Small intestine (tissue), 16 donors: ENCODE results near the gene WNK2. TPM values are rescaled to one million over a fixed set of nuclear protein-coding genes. Genes with fewer than 3 reads are reported as not detected.

Experiments used
- DNase-seq, 2 donors: peaks; one replicate each; pipeline versions ENCODE4 v3.0.0 to v3.0.0-alpha.2; 2013
- FAIRE-seq: peaks from 2 replicates; lab custom pipeline; 2012; peaks lifted over from hg19 to GRCh38; lab: Jason Lieb, UNC
- H3K27ac ChIP-seq, 3 donors: one replicate each; pipeline ENCODE4 v1.5.1; 2013; ENCODE audit warnings: low read length in 2 of 3, mild to moderate bottlenecking in 2 of 3, control low read depth in 1 of 3, inconsistent platforms in 1 of 3, low read depth in 1 of 3, moderate library complexity in 1 of 3
- H3K27me3 ChIP-seq, 3 donors: one replicate each; pipeline ENCODE4 v1.6.1; 2013; ENCODE audit warnings: low read length in 3 of 3, inconsistent platforms in 1 of 3; ENCODE audit not compliant: control insufficient read depth in 3 of 3, insufficient read depth in 3 of 3
- H3K36me3 ChIP-seq, 3 donors: one replicate each; pipeline ENCODE4 v1.6.1; 2013; ENCODE audit warnings: low read length in 3 of 3, inconsistent platforms in 1 of 3, low read depth in 1 of 3, mild to moderate bottlenecking in 1 of 3, moderate library complexity in 1 of 3; ENCODE audit not compliant: control insufficient read depth in 3 of 3, insufficient read depth in 2 of 3
- H3K4me1 ChIP-seq, 3 donors: one replicate each; pipeline ENCODE4 v1.6.1; 2013; ENCODE audit warnings: low read length in 2 of 3, inconsistent platforms in 1 of 3, low read depth in 1 of 3, mild to moderate bottlenecking in 1 of 3, moderate library complexity in 1 of 3; ENCODE audit not compliant: control insufficient read depth in 3 of 3, insufficient read depth in 2 of 3
- H3K4me3 ChIP-seq, 3 donors: one replicate each; pipeline ENCODE4 v1.5.1; 2013; ENCODE audit warnings: low read length in 3 of 3, control low read depth in 1 of 3, inconsistent platforms in 1 of 3, low read depth in 1 of 3, mild to moderate bottlenecking in 1 of 3, moderate library complexity in 1 of 3
- H3K9me3 ChIP-seq, 2 donors: one replicate each; pipeline ENCODE4 v1.6.1; 2013; ENCODE audit warnings: low read depth in 1 of 2, low read length in 1 of 2; ENCODE audit not compliant: control insufficient read depth in 2 of 2, insufficient read depth in 1 of 2
- WGBS, 3 donors: extraction: QIAGEN DNeasy Blood & Tissue Kit; methylation state at CpG; one replicate each; pipeline ENCODE4 v1.1.7; 2013; 5-methylcytosine and 5-hydroxymethylcytosine counted together
- long read RNA-seq, 10 donors: transcript quantifications; one replicate each; lab custom pipeline, GENCODE V29; 2026
- polyA plus RNA-seq, 4 donors: library from polyadenylated mRNA; stranded (reverse) in 3 of 4; unstranded in 1 of 4; fragments of 200-250 nt in 3 of 4; fragments of 120-200 nt in 1 of 4; gene quantifications; one replicate each; pipeline versions ENCODE4 v1.2.1 to v1.2.3, GENCODE V29; 2013
- donor health status: healthy with polysubstance abuse.
- donor health status: control.
- donor health status: control.
- donor health status: Bipolar disorder and iron deficiency.
- donor health status: healthy.

WNK2 gene
- 100 to 1,000 TPM in 1 of 4 donors, 10 to 100 TPM in 3; 13.8 to 101 (median 33.8) TPM for polyA plus RNA-seq
- long read RNA-seq, donor 1, transcript WNK2-213 (2 exons, 2,344 nt) = major isoform, 9 of 31 reads
- long read RNA-seq, donor 1, partial matches to known transcripts = 18 of 31 reads
- long read RNA-seq, donor 1, other reads (novel, unspliced or antisense) = 0 of 31 reads
- long read RNA-seq, donor 2, partial matches to known transcripts = 0 of 1 reads
- long read RNA-seq, donor 2, other reads (novel, unspliced or antisense) = 0 of 1 reads
- long read RNA-seq, donor 3, partial matches to known transcripts = 0 of 5 reads
- long read RNA-seq, donor 3, other reads (novel, unspliced or antisense) = 0 of 5 reads
- long read RNA-seq, donor 4 = 0 reads
- long read RNA-seq, donor 5, partial matches to known transcripts = 0 of 2 reads
- long read RNA-seq, donor 5, other reads (novel, unspliced or antisense) = 0 of 2 reads
- long read RNA-seq, donor 6, partial matches to known transcripts = 5 of 6 reads
- long read RNA-seq, donor 6, other reads (novel, unspliced or antisense) = 0 of 6 reads
- long read RNA-seq, donor 7, partial matches to known transcripts = 43 of 55 reads
- long read RNA-seq, donor 7, other reads (novel, unspliced or antisense) = 10 of 55 reads
- long read RNA-seq, donor 8, partial matches to known transcripts = 0 of 1 reads
- long read RNA-seq, donor 8, other reads (novel, unspliced or antisense) = 0 of 1 reads
- long read RNA-seq, donor 9, partial matches to known transcripts = 0 of 1 reads
- long read RNA-seq, donor 9, other reads (novel, unspliced or antisense) = 0 of 1 reads
- long read RNA-seq, donor 10 = 0 reads

GRCh38 chr9:93183663-93184431 lies at the start of gene WNK2:
TSS of gene WNK2 (plus strand) at chr9:93184139. CDS start at chr9:93184930, 791 bp downstream.
- Histone ChIP-seq H3K4me1 (peaks cover 6 to 41% (median 9%) of the 10 kb centered on the region in 3 donors), H3K27me3 (peaks cover 0 to 3% (median 0%) of the 10 kb centered on the region in 3 donors), H3K4me3 (peak within 1 kb of the TSS; percentile 58 to 65 (median 61)), H3K36me3 (peaks cover 0 to 16% (median 0%) of the 10 kb centered on the region in 3 donors), H3K9me3 (no peaks in the 10 kb centered on the region), H3K27ac (no peak within 1 kb of the TSS)
- WGBS, 3 donors = 1 to 3% (median 2%) methylated on average over 39 to 82 of the region's 82 CpGs
- FAIRE-seq (no peak), DNase-seq (peak; percentile 65 to 79)

- peaks cover 3 to 35% (median 7%) of the 10 kb centered on the region in 3 donors for H3K4me1 ChIP-seq
Measured at GRCh38 chr9:93134740-93135444, 49.0 kb upstream of the WNK2 start.

DNA sequence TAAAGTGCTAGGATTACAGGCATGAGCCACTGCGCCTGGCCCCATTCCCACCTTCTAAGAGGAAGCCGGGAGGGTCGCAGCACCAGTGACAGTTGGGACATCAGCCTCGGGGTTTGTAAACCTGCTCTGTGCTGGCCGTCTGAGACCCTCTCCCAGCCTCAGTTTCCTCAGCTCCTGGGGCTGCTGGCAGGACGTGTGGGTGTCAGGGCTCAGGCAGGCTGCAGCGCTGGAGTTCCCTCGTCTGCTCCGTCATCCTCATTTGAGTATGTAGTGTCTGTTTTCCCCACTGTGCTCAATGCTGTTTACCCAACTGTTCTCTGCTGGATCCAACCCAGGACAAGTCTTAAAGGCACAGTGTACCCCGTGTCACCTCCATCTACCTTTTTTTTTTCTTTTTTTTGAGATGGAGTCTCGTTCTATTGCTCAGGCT lies 47.9 kb upstream of the WNK2 start:
- Histone ChIP-seq H3K4me1 (peaks cover 3 to 31% (median 7%) of the 10 kb centered on the region in 3 donors), H3K36me3 (peaks cover 0 to 16% (median 0%) of the 10 kb centered on the region in 3 donors), H3K4me3 (no peak overlapping the region), H3K9me3 (no peaks in the 10 kb centered on the region), H3K27me3 (peaks cover 0 to 3% (median 0%) of the 10 kb centered on the region in 3 donors), H3K27ac (peak overlapping the region in 1 of 3 donors; percentile 66)
- FAIRE-seq (no peak), DNase-seq (no peak)
- 24 to 41% (median 30%) methylated on average over 11 of the region's 11 CpGs for WGBS, 3 donors

More at GRCh38 chr9:93134740-93135444, 49.0 kb upstream of the WNK2 start:
- no peak for DNase-seq
- Histone ChIP-seq H3K36me3 (peaks cover 0 to 28% (median 0%) of the 10 kb centered on the region in 3 donors), H3K9me3 (no peaks in the 10 kb centered on the region), H3K4me3 (peak overlapping the region in 2 of 3 donors; percentile 89 to 92), H3K27me3 (peaks cover 0 to 3% (median 0%) of the 10 kb centered on the region in 3 donors), H3K27ac (peak overlapping the region; percentile 86 to 94 (median 87))
- 58 to 76% (median 64%) methylated on average over 14 of the region's 14 CpGs for WGBS, 3 donors
- FAIRE-seq = no peak

DNA sequence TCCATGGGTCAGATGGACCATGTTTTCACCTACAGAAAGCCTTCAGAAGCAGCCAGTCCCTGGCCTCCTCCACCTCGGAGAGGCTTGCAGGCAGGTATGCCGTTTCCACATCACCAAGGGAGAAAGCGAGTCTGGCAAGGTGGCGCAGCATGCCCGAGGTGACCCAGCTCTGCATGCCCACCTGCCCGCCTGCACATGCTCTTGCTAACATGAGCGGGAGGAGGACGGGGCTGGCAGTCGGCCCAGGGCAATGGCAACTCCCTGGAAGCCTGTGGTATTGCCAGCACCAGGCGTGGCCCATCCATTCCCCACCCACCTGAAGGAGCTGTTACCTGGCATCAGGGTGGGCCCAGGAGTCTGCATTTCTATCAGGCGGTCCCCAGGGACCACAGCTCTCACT lies 46.6 kb upstream of the WNK2 start:
- peaks cover 3 to 18% (median 7%) of the 10 kb centered on the region in 3 donors for H3K4me1 ChIP-seq
- 60 to 83% (median 60%) methylated on average over 7 to 11 of the region's 11 CpGs for WGBS, 3 donors
- H3K4me3 ChIP-seq = no peak overlapping the region
- no peak overlapping the region for H3K27ac ChIP-seq
- DNase-seq (no peak), FAIRE-seq (no peak)
- peaks cover 0 to 3% (median 0%) of the 10 kb centered on the region in 3 donors for H3K27me3 ChIP-seq
- H3K9me3 ChIP-seq = no peaks in the 10 kb centered on the region
- peaks cover 0 to 4% (median 0%) of the 10 kb centered on the region in 3 donors for H3K36me3 ChIP-seq

- Histone ChIP-seq H3K4me1 (peaks cover 0 to 9% (median 1%) of the 10 kb centered on the region in 3 donors), H3K36me3 (no peaks in the 10 kb centered on the region), H3K9me3 (no peaks in the 10 kb centered on the region), H3K27ac (no peak overlapping the region), H3K27me3 (peaks cover 0 to 3% (median 0%) of the 10 kb centered on the region in 3 donors), H3K4me3 (no peak overlapping the region)
- WGBS, 3 donors = 70 to 81% (median 72%) methylated on average over 7 of the region's 7 CpGs
- FAIRE-seq (no peak), DNase-seq (no peak)
Measured at GRCh38 chr9:93138171-93138764, 45.7 kb upstream of the WNK2 start.

GRCh38 chr9:93139365-93140182 lies 44.4 kb upstream of the WNK2 start:
- H3K27ac ChIP-seq = no peak overlapping the region
- H3K4me3 ChIP-seq = no peak overlapping the region
- no peak for FAIRE-seq
- 80 to 86% (median 84%) methylated on average over 16 of the region's 16 CpGs for WGBS, 3 donors
- DNase-seq = no peak
- H3K27me3 ChIP-seq = peaks cover 0 to 3% (median 0%) of the 10 kb centered on the region in 3 donors
- no peaks in the 10 kb centered on the region for H3K9me3 ChIP-seq
- H3K4me1 ChIP-seq = peaks cover 0 to 7% (median 0%) of the 10 kb centered on the region in 3 donors
- no peaks in the 10 kb centered on the region for H3K36me3 ChIP-seq
